B cell (primary cell): ENCODE data around the gene TENM3. TPM values are rescaled to one million over a fixed set of nuclear protein-coding genes. Genes with fewer than 3 reads are reported as not detected.

ENCODE experiments used
- ATAC-seq: fragments of 200-7000 bp; cut with Tn5 transposase; one replicate; pipeline ENCODE4 v1.10.0; 2021; ENCODE audit warnings: low read depth, mild to moderate bottlenecking, moderate number of reproducible peaks, moderate library complexity
- CTCF ChIA-PET: fragments of 350-600 bp; sonication (Branson Sonifier 250); formaldehyde crosslinking; loops from one replicate; lab custom pipeline; 2021; ENCODE audit warnings: antibody characterized with exemption, inconsistent platforms; lab: Charles Lee
- POLR2A ChIA-PET: fragments of 350-600 bp; sonication (Branson Sonifier 250); formaldehyde crosslinking; loops from one replicate; lab custom pipeline; 2021; ENCODE audit warnings: antibody characterized with exemption; lab: Charles Lee
- DNase-seq: peaks from one replicate; pipeline ENCODE4 v3.0.0; 2013
- H2AFZ ChIP-seq: 2 replicates; pipeline ENCODE4 v1.6.1; 2012; ENCODE audit warnings: mild to moderate bottlenecking, low read depth, low read length; ENCODE audit not compliant: insufficient read depth, poor library complexity, severe bottlenecking
- H3K27ac ChIP-seq, 2 donors: 1 replicate in 1 of 2; 2 replicates in 1 of 2; pipeline ENCODE4 v1.5.1; 2012 to 2013; ENCODE audit warnings: low read length in 2 of 2, mild to moderate bottlenecking in 2 of 2, moderate library complexity in 1 of 2
- H3K27me3 ChIP-seq, 4 experiments: fragments of 200-600 bp in 1 of 4; sonication (generic) in 1 of 4; replicated peaks in 1 of 4; 1 replicate in 2 of 4; 2 replicates in 2 of 4; pipeline versions ENCODE4 v1.6.1 to v1.7.0; 2013 to 2016; ENCODE audit warnings: low read length in 3 of 4, mild to moderate bottlenecking in 2 of 4, mixed read lengths in 1 of 4, moderate library complexity in 1 of 4; ENCODE audit not compliant: insufficient read depth in 4 of 4, control insufficient read depth in 3 of 4; ENCODE audit errors: control extremely low read depth in 1 of 4
- H3K36me3 ChIP-seq, 2 experiments: replicated peaks in 1 of 2; 1 replicate in 1 of 2; 2 replicates in 1 of 2; pipeline versions ENCODE4 v1.6.1 to v1.7.1; 2013; ENCODE audit warnings: low read length in 1 of 2; ENCODE audit not compliant: insufficient read depth in 2 of 2, control insufficient read depth in 1 of 2; ENCODE audit errors: control extremely low read depth in 1 of 2, extremely low read depth in 1 of 2
- H3K4me1 ChIP-seq, 2 donors: fragments of 200-600 bp in 1 of 2; sonication (generic) in 1 of 2; 1 replicate in 1 of 2; 2 replicates in 1 of 2; pipeline versions ENCODE4 v1.5.1 to v1.6.1; 2013 to 2017; ENCODE audit warnings: low read length in 2 of 2; ENCODE audit not compliant: control insufficient read depth in 2 of 2, insufficient read depth in 2 of 2
- H3K4me2 ChIP-seq: replicated peaks from 2 replicates; pipeline ENCODE3; 2012; ENCODE audit warnings: mild to moderate bottlenecking, low read depth, low read length; ENCODE audit not compliant: poor library complexity, severe bottlenecking
- H3K4me3 ChIP-seq, 5 experiments: fragments of 200-600 bp in 1 of 5; sonication (generic) in 1 of 5; 1 replicate in 3 of 5; 2 replicates in 2 of 5; pipeline versions ENCODE4 v1.5.1 to v1.7.0; 2011 to 2016; ENCODE audit warnings: low read length in 4 of 5, mild to moderate bottlenecking in 4 of 5, low read depth in 2 of 5, control low read depth in 1 of 5, moderate library complexity in 1 of 5; ENCODE audit not compliant: insufficient read depth in 1 of 5; ENCODE audit errors: control extremely low read depth in 1 of 5, extremely low read depth in 1 of 5
- H3K79me2 ChIP-seq: fragments of 200-600 bp; sonication (generic); one replicate; pipeline ENCODE4 v1.6.0; 2016; ENCODE audit warnings: low read length; ENCODE audit not compliant: control insufficient read depth, insufficient read depth
- H3K9ac ChIP-seq: fragments of 200-600 bp; sonication (generic); 2 replicates; pipeline ENCODE4 v1.6.1; 2017; ENCODE audit warnings: mild to moderate bottlenecking, low read length, moderate library complexity
- H3K9me3 ChIP-seq, 3 donors: one replicate each; pipeline versions ENCODE4 v1.6.1 to v1.7.1; 2013; ENCODE audit warnings: low read length in 2 of 3; ENCODE audit not compliant: control insufficient read depth in 2 of 3, insufficient read depth in 1 of 3; ENCODE audit errors: control extremely low read depth in 1 of 3
- H4K20me1 ChIP-seq: 2 replicates; pipeline ENCODE4 v1.6.0; 2012; ENCODE audit warnings: mild to moderate bottlenecking, low read length; ENCODE audit not compliant: insufficient read depth, control insufficient read depth, poor library complexity, severe bottlenecking
- H3K27ac Mint-ChIP-seq: one replicate; pipeline ENCODE4 v1.8.0; 2021; ENCODE audit warnings: mixed read lengths
- H3K27me3 Mint-ChIP-seq: one replicate; pipeline ENCODE4 v1.8.0; 2021; ENCODE audit warnings: mixed read lengths
- H3K4me1 Mint-ChIP-seq: one replicate; pipeline ENCODE4 v1.8.0; 2021; ENCODE audit warnings: mixed read lengths
- H3K4me3 Mint-ChIP-seq: one replicate; pipeline ENCODE4 v1.8.0; 2021; ENCODE audit warnings: mixed read lengths
- H3K9me3 Mint-ChIP-seq: one replicate; pipeline ENCODE4 v1.8.0; 2022; ENCODE audit warnings: mixed read lengths; ENCODE audit not compliant: insufficient read depth
- CTCF ChIP-seq: fragments of 200-600 bp; IDR thresholded peaks from one replicate; pipeline ENCODE4 v1.8.0; 2022; ENCODE audit warnings: antibody characterized with exemption, mild to moderate bottlenecking
- EZH2 ChIP-seq: IDR thresholded peaks from 2 replicates; pipeline ENCODE4 v1.6.1; 2012; ENCODE audit warnings: borderline replicate concordance, low read depth, mild to moderate bottlenecking, moderate library complexity, low read length; ENCODE audit not compliant: insufficient read depth, poor library complexity, severe bottlenecking
- WGBS: methylation state at CpG from one replicate; pipeline ENCODE4 v1.1.5; 2013; ENCODE audit warnings: missing lambda C conversion rate; ENCODE audit not compliant: insufficient coverage; 5-methylcytosine and 5-hydroxymethylcytosine counted together
- intact Hi-C: fragments of 100-400 bp; cut with micrococcal nuclease; formaldehyde crosslinking; loops from one replicate; pipeline ENCODE4 v1.10.0; 2022
- polyA plus RNA-seq: library from polyadenylated mRNA; depleted of rRNA; stranded (reverse); fragments of >200 nt; gene quantifications from 2 replicates; pipeline ENCODE4 v1.2.3, GENCODE V29; 2012
- total RNA-seq, 2 donors: library from RNA; stranded (reverse); fragments of 120-200 nt in 1 of 2; gene quantifications; 1 replicate in 1 of 2; 2 replicates in 1 of 2; pipeline versions ENCODE4 v1.2.3 to v1.2.4, GENCODE V29; 2013 to 2022

Gene TENM3
- total and polyA plus RNA-seq, 2 donors (not counting 1 experiment from before 2014, with no cell fraction given) = not detected

DNA sequence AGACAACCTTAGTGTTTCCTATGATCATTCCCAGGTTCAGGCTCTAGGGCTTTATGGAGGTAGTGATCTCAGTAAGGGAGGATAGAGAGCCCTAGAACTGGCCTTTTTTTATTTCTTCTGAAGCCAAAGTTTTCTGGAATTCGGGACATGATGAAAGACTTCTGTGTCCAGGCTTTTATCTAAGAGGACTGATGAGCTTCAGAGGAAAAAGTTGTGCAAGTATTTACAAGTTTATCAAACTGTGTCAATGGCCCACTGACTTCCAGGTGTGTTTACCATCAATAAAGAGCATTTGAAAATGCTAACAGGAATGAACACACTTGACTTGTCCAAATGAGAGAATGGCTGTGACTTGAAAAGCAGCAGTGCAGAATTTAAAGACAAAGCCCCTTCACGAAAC lies 419.3 kb downstream of the TENM3 start:
- ChIA-PET POLR2A (no interaction called here), CTCF (no interaction called here)
- Histone ChIP-seq H3K9ac (no peak overlapping the region), H3K27me3 (no peaks in the 10 kb centered on the region), H2AFZ (no peak overlapping the region), H3K4me3 (no peak overlapping the region), H3K27ac (no peak overlapping the region), H4K20me1 (no peaks in the 10 kb centered on the region), H3K4me1 (no peaks in the 10 kb centered on the region), H3K36me3 (no peaks in the 10 kb centered on the region), H3K9me3 (peaks cover 0 to 4% (median 0%) of the 10 kb centered on the region in 3 donors), H3K79me2 (no peaks in the 10 kb centered on the region), H3K4me2 (no peak overlapping the region)
- Mint-ChIP-seq H3K27ac (no peak overlapping the region), H3K4me3 (no peak overlapping the region), H3K27me3 (no peaks in the 10 kb centered on the region), H3K4me1 (no peaks in the 10 kb centered on the region), H3K9me3 (peaks cover 5% of the 10 kb centered on the region)
- DNase-seq (no peak), ATAC-seq (no peak)
- WGBS = no CpG with 5 or more reads among the region's 2 CpGs
- TF ChIP-seq CTCF (no peak), EZH2 (no peak)
- intact Hi-C loops = no loop called here

- peaks cover 2% of the 10 kb centered on the region for H3K9me3 Mint-ChIP-seq
- ChIA-PET POLR2A (no interaction called here), CTCF (no interaction called here)
- H3K4me3 Mint-ChIP-seq = no peak overlapping the region
- no peak overlapping the region for H3K27ac Mint-ChIP-seq
- no peak overlapping the region for H3K4me3 ChIP-seq
- no peak overlapping the region for H3K27ac ChIP-seq
- H4K20me1 ChIP-seq = no peaks in the 10 kb centered on the region
- no peak overlapping the region for H3K9ac ChIP-seq
- no peak overlapping the region for H3K4me2 ChIP-seq
- H3K4me1 Mint-ChIP-seq = no peaks in the 10 kb centered on the region
- 76% methylated on average over 3 of the region's 3 CpGs for WGBS
- no peaks in the 10 kb centered on the region for H3K79me2 ChIP-seq
- H3K4me1 ChIP-seq = no peaks in the 10 kb centered on the region
- no peak for ATAC-seq
- H3K9me3 ChIP-seq = no peaks in the 10 kb centered on the region
- no peaks in the 10 kb centered on the region for H3K36me3 ChIP-seq
- TF ChIP-seq CTCF = no peak
- TF ChIP-seq EZH2 = no peak
- H3K27me3 Mint-ChIP-seq = no peaks in the 10 kb centered on the region
- H3K27me3 ChIP-seq = no peaks in the 10 kb centered on the region
- no peak overlapping the region for H2AFZ ChIP-seq
- DNase-seq = no peak
- intact Hi-C loops = no loop called here
These were observed 428.0 kb downstream of the TENM3 start for GRCh38 chr4:182671231-182671630.
